ENCODE data around the gene RAD50. TPM values are rescaled to one million over a fixed set of nuclear protein-coding genes. Genes with fewer than 3 reads are reported as not detected.
"Not testable (repeated sequence)": the region's sequence is repeated elsewhere in the genome, so short reads cannot be mapped to it uniquely, and the experiment has no call there.

RAD50 gene
- total RNA-seq, 4 donors from 2014 or later, result 21.7 to 37.1 (median 24.6) TPM

- no peak for DNase-seq (ENCODE audit: low spot score in 2 of 2)
- intact Hi-C loops (cut with DNase I; ENCODE audit: low total_unique reads), result no loop called here
- WGBS, 2 donors, result 52 to 67% methylated on average over 2 of the region's 2 CpGs
Observed at GRCh38 chr5:132549576-132549975, 7.2 kb upstream of the RAD50 start.

DNA sequence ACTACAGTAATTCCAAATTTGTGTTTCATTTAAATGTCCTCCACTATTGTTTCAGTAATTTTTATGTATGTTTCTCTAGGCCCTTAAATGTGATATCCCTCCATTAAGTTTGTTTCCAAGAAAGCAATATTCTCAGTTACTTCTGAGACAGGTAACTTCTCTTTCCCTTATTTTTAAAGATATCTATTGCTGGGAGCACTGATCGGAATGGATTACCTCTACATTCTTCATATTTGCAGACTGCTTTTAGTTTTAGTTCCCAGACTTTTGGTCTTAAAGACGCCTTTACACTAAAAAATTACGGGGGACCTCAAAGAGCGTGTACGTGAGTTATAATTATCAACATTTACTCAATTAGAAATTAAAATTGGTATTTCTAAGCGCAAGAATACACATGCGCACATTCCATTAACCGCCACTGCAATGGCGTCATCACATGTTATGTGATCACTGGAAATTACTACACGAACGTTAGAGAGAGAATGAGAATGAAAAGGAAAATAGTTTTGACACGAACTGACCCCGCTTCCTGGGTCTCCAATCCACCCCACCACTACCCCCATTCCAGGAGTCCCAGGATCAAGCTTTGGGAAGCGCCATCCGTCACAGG lies 519 bp upstream of the RAD50 start:
- intact Hi-C loops (cut with DNase I; ENCODE audit: low total_unique reads), result no loop called here
- H3K4me3 ChIP-seq (ENCODE audit: low read depth, poor library complexity, severe bottlenecking), result peak overlapping the region; percentile 82
- DNase-seq (ENCODE audit: low spot score in 2 of 2), result no peak
- 52% methylated on average over 15 of the region's 15 CpGs for WGBS, 2 donors
- TF ChIP-seq POLR2A (IDR thresholded peaks at IDR 0.05) (no peak), CTCF (IDR thresholded peaks at IDR 0.05) (no peak)

More at GRCh38 chr5:132549576-132549975, 7.2 kb upstream of the RAD50 start:
- no peak overlapping the region for H3K4me3 ChIP-seq (ENCODE audit: low read depth, poor library complexity, severe bottlenecking)
- TF ChIP-seq CTCF (IDR thresholded peaks at IDR 0.05) (no peak), POLR2A (IDR thresholded peaks at IDR 0.05) (no peak)

DNA sequence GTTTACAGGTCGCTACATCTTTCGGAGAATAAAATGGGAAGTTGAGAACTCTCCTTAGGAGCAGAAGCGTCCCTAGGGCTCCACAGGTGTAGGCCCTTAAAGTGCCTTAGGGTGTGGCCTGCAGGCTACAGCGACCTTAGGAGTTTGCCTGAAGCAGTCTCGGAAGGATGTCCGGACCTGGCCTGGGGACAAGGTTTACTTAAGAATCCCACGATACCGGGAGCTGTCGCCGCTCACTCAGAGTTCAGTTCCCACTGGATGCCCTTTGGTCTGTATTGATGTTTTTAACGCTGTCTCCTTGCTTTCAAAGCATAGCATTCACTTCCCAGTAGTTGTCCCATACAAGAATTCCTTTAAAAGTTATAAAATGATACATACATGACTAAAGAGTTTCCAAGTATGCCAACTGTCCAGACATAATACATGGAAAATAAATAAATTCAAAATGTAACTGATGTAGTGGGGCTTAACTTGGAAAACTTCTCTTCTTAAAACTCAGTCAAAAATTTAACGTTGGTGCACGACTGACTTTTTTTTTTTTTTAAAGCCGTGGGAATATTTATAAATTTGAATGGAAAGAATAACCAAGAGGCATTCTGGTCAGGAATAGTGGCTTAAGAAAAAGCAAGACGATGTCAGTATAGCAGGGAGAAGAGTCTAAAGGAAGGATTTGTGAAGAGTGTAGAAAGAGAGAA lies 848 bp downstream of the RAD50 start:
- 4 to 5% methylated on average over 12 to 15 of the region's 15 CpGs for WGBS, 2 donors
- TF ChIP-seq CTCF (IDR thresholded peaks at IDR 0.05) (no peak), POLR2A (IDR thresholded peaks at IDR 0.05) (no peak)
- peak in 1 of 2 donors; percentile 24 for DNase-seq (ENCODE audit: low spot score in 2 of 2)

GRCh38 chr5:132559383-132560060 lies 2.7 kb downstream of the RAD50 start:
- intact Hi-C loops (cut with DNase I; ENCODE audit: low total_unique reads), result no loop called here
- WGBS, 2 donors, result 84 to 87% methylated on average over 2 of the region's 2 CpGs
- no peak for DNase-seq (ENCODE audit: low spot score in 2 of 2)
- no peak for TF ChIP-seq POLR2A (IDR thresholded peaks at IDR 0.05)
- no peak for TF ChIP-seq CTCF (IDR thresholded peaks at IDR 0.05)
- H3K4me3 ChIP-seq (ENCODE audit: low read depth, poor library complexity, severe bottlenecking), result no peak overlapping the region

More for the DNA sequence above, 848 bp downstream of the RAD50 start:
- peak overlapping the region; percentile 82 for H3K4me3 ChIP-seq (ENCODE audit: low read depth, poor library complexity, severe bottlenecking)
- intact Hi-C loops (cut with DNase I; ENCODE audit: low total_unique reads), result no loop called here

- intact Hi-C loops (cut with DNase I; ENCODE audit: low total_unique reads), result no loop called here
- DNase-seq (ENCODE audit: low spot score in 2 of 2), result no peak
- WGBS, 2 donors, result 97 to 98% methylated on average over 3 of the region's 3 CpGs
- TF ChIP-seq POLR2A (IDR thresholded peaks at IDR 0.05), result no peak
- no peak for TF ChIP-seq CTCF (IDR thresholded peaks at IDR 0.05)
- no peak overlapping the region for H3K4me3 ChIP-seq (ENCODE audit: low read depth, poor library complexity, severe bottlenecking)
Observed at GRCh38 chr5:132561601-132562000, 4.8 kb downstream of the RAD50 start.

GRCh38 chr5:132564555-132564954 lies 7.8 kb downstream of the RAD50 start:
- WGBS, 2 donors, result 98 to 100% methylated on average over 2 of the region's 2 CpGs
- DNase-seq (ENCODE audit: low spot score in 2 of 2); intact Hi-C loops (cut with DNase I; ENCODE audit: low total_unique reads); H3K4me3 ChIP-seq (ENCODE audit: low read depth, poor library complexity, severe bottlenecking): not testable (repeated sequence)
